Measurements from ENCODE around the gene KCNK1.

Gene KCNK1

GRCh38 chr1:233570706-233571105 lies 43.2 kb upstream of the KCNK1 start:
- TF ChIP-seq, protein P1, sequence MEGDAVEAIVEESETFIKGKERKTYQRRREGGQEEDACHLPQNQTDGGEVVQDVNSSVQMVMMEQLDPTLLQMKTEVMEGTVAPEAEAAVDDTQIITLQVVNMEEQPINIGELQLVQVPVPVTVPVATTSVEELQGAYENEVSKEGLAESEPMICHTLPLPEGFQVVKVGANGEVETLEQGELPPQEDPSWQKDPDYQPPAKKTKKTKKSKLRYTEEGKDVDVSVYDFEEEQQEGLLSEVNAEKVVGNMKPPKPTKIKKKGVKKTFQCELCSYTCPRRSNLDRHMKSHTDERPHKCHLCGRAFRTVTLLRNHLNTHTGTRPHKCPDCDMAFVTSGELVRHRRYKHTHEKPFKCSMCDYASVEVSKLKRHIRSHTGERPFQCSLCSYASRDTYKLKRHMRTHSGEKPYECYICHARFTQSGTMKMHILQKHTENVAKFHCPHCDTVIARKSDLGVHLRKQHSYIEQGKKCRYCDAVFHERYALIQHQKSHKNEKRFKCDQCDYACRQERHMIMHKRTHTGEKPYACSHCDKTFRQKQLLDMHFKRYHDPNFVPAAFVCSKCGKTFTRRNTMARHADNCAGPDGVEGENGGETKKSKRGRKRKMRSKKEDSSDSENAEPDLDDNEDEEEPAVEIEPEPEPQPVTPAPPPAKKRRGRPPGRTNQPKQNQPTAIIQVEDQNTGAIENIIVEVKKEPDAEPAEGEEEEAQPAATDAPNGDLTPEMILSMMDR (IDR thresholded peaks at IDR 0.05; ENCODE audit: low read depth, low read length), result no peak
- no peak for DNase-seq (ENCODE audit: low read depth)
- H3K4me3 ChIP-seq (ENCODE audit: low read depth, low read length), result no peak overlapping the region

DNA sequence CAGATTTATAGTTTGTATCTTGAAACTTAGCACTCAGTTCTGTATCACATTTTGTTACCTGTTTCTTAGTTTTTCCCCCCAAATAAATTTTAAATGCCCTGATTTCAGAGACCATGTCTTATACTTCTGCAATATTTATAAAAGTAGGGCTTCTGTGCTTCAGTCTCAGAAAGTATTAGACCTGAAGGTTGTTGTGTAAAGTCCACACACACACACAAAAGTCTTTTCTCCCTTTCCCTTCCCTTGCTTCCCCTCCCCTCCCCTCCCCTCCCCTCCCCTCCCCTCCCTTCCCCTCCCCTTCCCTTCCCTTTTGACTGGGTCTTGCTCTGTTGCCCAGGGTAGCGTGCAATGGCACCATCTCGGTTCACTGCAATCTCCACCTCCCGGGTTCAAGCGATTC lies 41.0 kb upstream of the KCNK1 start:
- no peak overlapping the region for H3K4me3 ChIP-seq (ENCODE audit: low read depth, low read length)
- TF ChIP-seq, protein P2, sequence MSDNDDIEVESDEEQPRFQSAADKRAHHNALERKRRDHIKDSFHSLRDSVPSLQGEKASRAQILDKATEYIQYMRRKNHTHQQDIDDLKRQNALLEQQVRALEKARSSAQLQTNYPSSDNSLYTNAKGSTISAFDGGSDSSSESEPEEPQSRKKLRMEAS (IDR thresholded peaks at IDR 0.05; ENCODE audit: low read depth, low read length), result no peak
- TF ChIP-seq MYC (IDR thresholded peaks at IDR 0.05; ENCODE audit: low read depth, low read length) (no peak), POLR2A (IDR thresholded peaks at IDR 0.05; ENCODE audit: extremely low read depth, insufficient read length) (no peak)
- TF ChIP-seq, protein P1 (IDR thresholded peaks at IDR 0.05; ENCODE audit: low read depth, low read length), result no peak
- DNase-seq (ENCODE audit: low read depth), result no peak

GRCh38 chr1:233575450-233575849 lies 38.5 kb upstream of the KCNK1 start:
- TF ChIP-seq MYC (IDR thresholded peaks at IDR 0.05; ENCODE audit: low read depth, low read length), result no peak
- TF ChIP-seq, protein P2 (IDR thresholded peaks at IDR 0.05; ENCODE audit: low read depth, low read length), result no peak
- no peak for TF ChIP-seq POLR2A (IDR thresholded peaks at IDR 0.05; ENCODE audit: extremely low read depth, insufficient read length)
- TF ChIP-seq, protein P1 (IDR thresholded peaks at IDR 0.05; ENCODE audit: low read depth, low read length), result no peak
- no peak for DNase-seq (ENCODE audit: low read depth)

GRCh38 chr1:233582439-233582838 lies 31.5 kb upstream of the KCNK1 start:
- no peak overlapping the region for H3K4me3 ChIP-seq (ENCODE audit: low read depth, low read length)
- DNase-seq (ENCODE audit: low read depth), result no peak
- TF ChIP-seq MYC (IDR thresholded peaks at IDR 0.05; ENCODE audit: low read depth, low read length), result no peak
- TF ChIP-seq, protein P1 (IDR thresholded peaks at IDR 0.05; ENCODE audit: low read depth, low read length), result no peak
- no peak for TF ChIP-seq POLR2A (IDR thresholded peaks at IDR 0.05; ENCODE audit: extremely low read depth, insufficient read length)
- TF ChIP-seq, protein P2 (IDR thresholded peaks at IDR 0.05; ENCODE audit: low read depth, low read length), result no peak

More at GRCh38 chr1:233575450-233575849, 38.5 kb upstream of the KCNK1 start:
- H3K4me3 ChIP-seq (ENCODE audit: low read depth, low read length), result no peak overlapping the region

GRCh38 chr1:233584376-233584775 lies 29.5 kb upstream of the KCNK1 start:
- no peak for DNase-seq (ENCODE audit: low read depth)
- H3K4me3 ChIP-seq (ENCODE audit: low read depth, low read length), result no peak overlapping the region
- TF ChIP-seq, protein P1 (IDR thresholded peaks at IDR 0.05; ENCODE audit: low read depth, low read length), result no peak
- TF ChIP-seq POLR2A (IDR thresholded peaks at IDR 0.05; ENCODE audit: extremely low read depth, insufficient read length), result no peak
- TF ChIP-seq MYC (IDR thresholded peaks at IDR 0.05; ENCODE audit: low read depth, low read length), result no peak
- TF ChIP-seq, protein P2 (IDR thresholded peaks at IDR 0.05; ENCODE audit: low read depth, low read length), result no peak

- H3K4me3 ChIP-seq (ENCODE audit: low read depth, low read length), result no peak overlapping the region
- no peak for DNase-seq (ENCODE audit: low read depth)
- TF ChIP-seq POLR2A (IDR thresholded peaks at IDR 0.05; ENCODE audit: extremely low read depth, insufficient read length) (no peak), MYC (IDR thresholded peaks at IDR 0.05; ENCODE audit: low read depth, low read length) (no peak)
- TF ChIP-seq, protein P2 (IDR thresholded peaks at IDR 0.05; ENCODE audit: low read depth, low read length), result no peak
- TF ChIP-seq, protein P1 (IDR thresholded peaks at IDR 0.05; ENCODE audit: low read depth, low read length), result no peak
Measured at GRCh38 chr1:233584931-233585330, 29.0 kb upstream of the KCNK1 start.
